Measurements from ENCODE around the gene ARHGEF7. TPM values are rescaled to one million over a fixed set of nuclear protein-coding genes. Genes with fewer than 3 reads are reported as not detected.
A peak's percentile ranks its signal among the peaks of the same experiment; 100 is the strongest.

The ARHGEF7 gene
- total RNA-seq, 1 experiment from 2014 or later: 46.2 TPM

- Histone ChIP-seq H2AFZ (ENCODE audit: low read depth, low read length, poor library complexity, severe bottlenecking) (no peak overlapping the region), H3K4me1 (ENCODE audit: control insufficient read depth in 1 of 2, insufficient read depth in 2 of 2, low read length in 2 of 2) (peaks cover 10 to 24% of the 10 kb centered on the region in 2 experiments), H3K27ac (ENCODE audit: low read depth, low read length) (no peak overlapping the region), H3K4me2 (ENCODE audit: low read length) (no peak overlapping the region), H4K20me1 (ENCODE audit: insufficient read depth) (peaks cover 24% of the 10 kb centered on the region; the same call in 1 of the 2 replicates), H3K27me3 (ENCODE audit: insufficient read depth, low read length) (no peaks in the 10 kb centered on the region), H3K36me3 (ENCODE audit: control insufficient read depth in 1 of 2, insufficient read depth in 2 of 2, low read length in 2 of 2) (no peaks in the 10 kb centered on the region), H3K4me3 (replicated peaks in 1 of 2; ENCODE audit: low read depth in 1 of 2, low read length in 2 of 2) (no peak overlapping the region), H3K79me2 (ENCODE audit: insufficient read depth, low read length) (peaks cover 94% of the 10 kb centered on the region), H3K9me2 (ENCODE audit: insufficient read depth) (no peaks in the 10 kb centered on the region), H3K9ac (ENCODE audit: low read length) (no peak overlapping the region), H3K9me3 (ENCODE audit: control insufficient read depth in 1 of 2, insufficient read depth in 1 of 2, low read depth in 1 of 2, low read length in 2 of 2) (no peaks in the 10 kb centered on the region)
- ATAC-seq: no peak
- ChIA-PET POLR2A (no interaction called here), CTCF (no interaction called here), RAD21 (ENCODE audit: low non-redundant PET in 1 of 2, low total read pairs in 2 of 2, uncharacterized antibody in 2 of 2, unreplicated experiment in 2 of 2) (no interaction called here)
- TF ChIP-seq YY1 (IDR thresholded peaks at IDR 0.05; ENCODE audit: extremely low read depth, insufficient replicate concordance, low read depth, low read length): no peak
- TF ChIP-seq TCF7L2 (IDR thresholded peaks at IDR 0.05; ENCODE audit: borderline replicate concordance, extremely low read depth, insufficient read depth, insufficient read length): no peak
- TF ChIP-seq JUND (IDR thresholded peaks at IDR 0.05): no peak
- TF ChIP-seq EZH2phosphoT487 (IDR thresholded peaks at IDR 0.05; ENCODE audit: borderline replicate concordance): no peak
- TF ChIP-seq CEBPB (IDR thresholded peaks at IDR 0.05; ENCODE audit: low read depth): no peak
- no peak for TF ChIP-seq ELF1 (IDR thresholded peaks at IDR 0.05; ENCODE audit: borderline replicate concordance, low read depth)
- TF ChIP-seq SP1 (IDR thresholded peaks at IDR 0.05; ENCODE audit: low read depth): no peak
- no peak for TF ChIP-seq ZFX (IDR thresholded peaks at IDR 0.05)
- no peak for TF ChIP-seq EGR1 (IDR thresholded peaks at IDR 0.05; ENCODE audit: low read depth)
- TF ChIP-seq POLR2A (IDR thresholded peaks at IDR 0.05; ENCODE audit: borderline replicate concordance, extremely low read depth, insufficient read depth, insufficient read length): no peak
- no peak for TF ChIP-seq SRF (IDR thresholded peaks at IDR 0.05; ENCODE audit: low read depth)
- intact Hi-C loops (cut with micrococcal nuclease): no loop called here
- DNase-seq (ENCODE audit: low read depth, low spot score): no peak
- BruUV-seq (replicated peaks): no TSS peak
Measured at GRCh38 chr13:111206148-111206547, 91.0 kb downstream of the ARHGEF7 start.

GRCh38 chr13:111209613-111210012, 94.5 kb downstream of the ARHGEF7 start:
- intact Hi-C loops (cut with micrococcal nuclease): no loop called here
- no peak for DNase-seq (ENCODE audit: low read depth, low spot score)
- peaks cover 94% of the 10 kb centered on the region for H3K79me2 ChIP-seq (ENCODE audit: insufficient read depth, low read length)
- peak overlapping the region; percentile 45 for H3K4me2 ChIP-seq (ENCODE audit: low read length)
- H3K9me2 ChIP-seq (ENCODE audit: insufficient read depth): no peaks in the 10 kb centered on the region
- ATAC-seq: no peak
- peak overlapping the region; percentile 12; the same call in 1 of the 2 replicates for H3K9ac ChIP-seq (ENCODE audit: low read length)
- no peak overlapping the region for H2AFZ ChIP-seq (ENCODE audit: low read depth, low read length, poor library complexity, severe bottlenecking)
- RAD21 ChIA-PET (ENCODE audit: low non-redundant PET in 1 of 2, low total read pairs in 2 of 2, uncharacterized antibody in 2 of 2, unreplicated experiment in 2 of 2): no interaction called here
- H3K9me3 ChIP-seq (ENCODE audit: control insufficient read depth in 1 of 2, insufficient read depth in 1 of 2, low read depth in 1 of 2, low read length in 2 of 2): no peaks in the 10 kb centered on the region
- no peaks in the 10 kb centered on the region for H3K27me3 ChIP-seq (ENCODE audit: insufficient read depth, low read length)
- H3K27ac ChIP-seq (ENCODE audit: low read depth, low read length): no peak overlapping the region
- CTCF ChIA-PET: no interaction called here
- H3K4me1 ChIP-seq (ENCODE audit: control insufficient read depth in 1 of 2, insufficient read depth in 2 of 2, low read length in 2 of 2): peaks cover 10 to 24% of the 10 kb centered on the region in 2 experiments
- BruUV-seq (replicated peaks): no TSS peak
- no peak overlapping the region for H3K4me3 ChIP-seq (replicated peaks in 1 of 2; ENCODE audit: low read depth in 1 of 2, low read length in 2 of 2)
- no peaks in the 10 kb centered on the region for H3K36me3 ChIP-seq (ENCODE audit: control insufficient read depth in 1 of 2, insufficient read depth in 2 of 2, low read length in 2 of 2)
- POLR2A ChIA-PET: no interaction called here
- peaks cover 13% of the 10 kb centered on the region; the same call in 1 of the 2 replicates for H4K20me1 ChIP-seq (ENCODE audit: insufficient read depth)
- no peak for TF ChIP-seq MAX (IDR thresholded peaks at IDR 0.05)
- no peak for TF ChIP-seq ZBTB33 (IDR thresholded peaks at IDR 0.05; ENCODE audit: extremely low read depth, insufficient replicate concordance, low read length)
- TF ChIP-seq EGR1 (IDR thresholded peaks at IDR 0.05; ENCODE audit: low read depth): no peak
- no peak for TF ChIP-seq REST (IDR thresholded peaks at IDR 0.05; ENCODE audit: low read depth)
- TF ChIP-seq POLR2AphosphoS5 (IDR thresholded peaks at IDR 0.05; ENCODE audit: low read depth, low read length): no peak
- no peak for TF ChIP-seq CBX3 (IDR thresholded peaks at IDR 0.05; ENCODE audit: low read depth)
- TF ChIP-seq ATF3 (IDR thresholded peaks at IDR 0.05): no peak
- no peak for TF ChIP-seq TCF7L2 (IDR thresholded peaks at IDR 0.05; ENCODE audit: borderline replicate concordance, extremely low read depth, insufficient read depth, insufficient read length)
